GM10847 (cell line): ENCODE measurements around the gene KATNIP.

Source experiments
- POLR2A ChIP-seq: IDR thresholded peaks from 2 replicates; pipeline ENCODE4 v1.6.1; 2011; ENCODE audit not compliant: insufficient read length; ENCODE audit errors: extremely low read depth

The KATNIP gene

DNA sequence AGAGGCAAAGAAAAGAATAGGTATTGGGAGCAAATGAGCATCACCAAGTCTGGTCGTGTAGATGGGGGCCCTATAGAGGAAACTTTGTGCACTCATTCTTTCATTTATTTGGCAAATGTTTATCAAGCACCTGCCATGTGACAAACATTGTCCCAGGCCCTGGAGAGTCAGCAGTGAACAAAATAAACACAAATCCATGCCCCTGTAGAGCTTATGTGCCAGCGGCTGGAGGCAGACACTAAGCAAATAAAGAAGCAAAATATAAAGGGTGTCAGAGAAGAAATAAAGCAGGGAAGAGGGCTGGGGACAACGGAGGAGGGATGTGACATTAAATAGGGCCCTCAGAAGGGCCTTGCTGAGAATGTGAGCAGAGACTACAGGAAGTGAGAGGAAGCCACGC lies 45.5 kb downstream of the KATNIP start:
- no peak for TF ChIP-seq POLR2A

DNA sequence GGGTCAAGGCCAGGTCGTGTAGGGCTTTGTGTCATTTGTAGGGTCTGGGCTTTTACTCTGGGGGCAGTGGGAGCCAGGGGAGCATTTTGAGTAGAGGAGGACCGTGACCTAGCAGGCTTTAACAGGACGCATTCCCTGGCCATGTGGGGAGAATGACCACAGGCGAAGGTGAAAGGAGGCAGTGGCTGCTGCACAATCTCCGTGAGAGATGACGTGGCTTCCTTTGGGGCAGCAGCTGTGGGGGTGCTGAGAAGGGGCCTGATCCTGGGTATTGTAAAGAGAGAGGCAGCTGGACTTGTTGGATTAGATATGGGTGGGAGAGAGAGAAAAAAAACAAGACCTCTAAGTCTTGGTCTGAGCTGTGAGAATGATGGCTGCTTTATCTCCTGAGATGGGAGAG lies 46.0 kb downstream of the KATNIP start:
- TF ChIP-seq POLR2A, result no peak

DNA sequence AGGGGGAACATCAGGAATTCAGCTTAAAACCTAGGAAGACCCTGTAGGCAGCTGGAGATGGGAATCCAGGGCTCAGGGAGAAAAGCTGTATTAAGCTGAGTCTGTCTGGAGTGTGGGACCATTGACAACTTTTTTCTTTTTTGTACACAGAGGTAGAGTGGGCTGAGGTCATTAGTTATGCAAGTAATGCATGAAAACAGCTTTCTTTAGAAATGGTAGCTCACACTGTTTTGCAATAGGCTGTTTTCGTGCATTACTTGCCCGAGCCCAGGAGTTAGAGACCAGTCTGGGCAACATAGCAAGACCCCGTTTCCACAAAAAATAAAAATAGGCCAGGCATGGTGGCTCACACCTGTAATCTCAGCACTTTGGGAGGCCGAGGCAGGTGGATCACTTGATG lies 46.5 kb downstream of the KATNIP start:
- no peak for TF ChIP-seq POLR2A

GRCh38 chr16:27597361-27597760 lies 47.4 kb downstream of the KATNIP start:
- no peak for TF ChIP-seq POLR2A

DNA sequence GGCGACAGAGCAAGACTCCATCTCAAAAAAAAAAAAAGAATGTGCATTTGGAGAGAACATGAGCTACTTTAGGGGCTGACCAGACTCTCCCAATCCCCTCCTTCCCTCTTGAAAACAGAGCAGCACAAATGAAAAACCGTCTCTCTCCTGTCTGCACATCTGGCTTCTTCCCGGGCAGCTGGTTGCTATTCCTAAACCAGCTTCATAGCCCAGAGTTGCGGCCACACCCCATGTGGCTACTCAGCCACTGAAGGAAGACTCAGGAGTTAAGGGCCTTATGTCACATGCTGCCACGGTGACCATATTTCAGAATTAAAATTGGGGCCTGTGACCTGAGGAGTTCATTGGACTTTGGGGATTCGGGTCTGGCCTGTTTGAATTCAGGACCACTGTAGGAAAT lies 48.3 kb downstream of the KATNIP start:
- no peak for TF ChIP-seq POLR2A

DNA sequence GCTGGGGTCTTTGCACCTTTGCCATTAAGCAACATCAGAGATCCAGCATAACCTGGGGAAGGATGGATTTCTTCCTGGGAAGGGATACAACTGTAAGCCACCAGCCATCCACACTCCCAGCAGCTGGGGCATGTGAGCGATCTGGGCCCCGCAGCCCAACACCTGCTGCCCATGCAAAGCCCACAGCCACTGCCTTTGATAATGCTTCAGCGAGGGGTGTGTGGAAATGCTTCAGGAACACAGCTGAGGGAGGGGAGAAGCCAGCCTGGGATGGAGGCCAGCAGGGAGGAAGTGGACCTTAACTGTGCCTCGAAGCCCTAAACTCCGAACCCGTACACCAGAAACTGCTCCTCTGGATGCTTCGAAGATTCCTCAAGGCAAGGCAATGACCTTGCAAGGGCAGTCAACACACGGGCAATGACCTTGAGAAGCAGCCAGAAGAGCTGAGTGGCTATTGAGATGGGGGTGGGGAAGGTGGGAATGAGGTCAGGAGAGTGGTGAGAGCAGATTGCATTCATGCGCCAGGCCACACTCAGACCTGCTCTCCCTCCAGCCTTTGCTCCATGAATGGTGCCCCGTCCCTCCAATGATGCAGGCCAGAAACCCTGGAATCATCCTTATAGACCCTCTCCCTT lies 49.1 kb downstream of the KATNIP start:
- no peak for TF ChIP-seq POLR2A

DNA sequence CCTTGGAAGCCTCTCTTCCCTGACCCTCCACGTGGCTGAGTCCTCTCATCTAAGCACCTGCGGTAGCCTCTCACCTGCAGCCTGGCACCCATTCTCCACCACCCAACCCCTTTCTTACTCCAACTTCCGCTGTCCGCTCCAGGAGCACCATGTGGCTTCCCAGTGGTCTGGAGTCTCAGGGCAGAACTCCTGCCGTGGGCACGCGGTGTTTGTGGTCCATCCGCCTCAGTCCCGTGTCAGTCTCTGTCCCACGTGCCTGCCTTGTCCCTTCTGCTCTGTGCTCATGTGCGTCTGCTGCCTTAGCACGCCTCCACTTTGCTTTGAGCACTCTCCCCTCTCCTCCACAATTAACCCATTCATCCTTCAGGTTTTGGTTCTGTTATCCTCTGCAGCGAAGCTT lies 49.7 kb downstream of the KATNIP start:
- TF ChIP-seq POLR2A, result no peak
